Stomach (tissue), 9 donors: ENCODE results near the gene KRT85. TPM values are rescaled to one million over a fixed set of nuclear protein-coding genes. Genes with fewer than 3 reads are reported as not detected.

Experiments used
- DNase-seq, 2 donors: peaks; one replicate each; pipeline versions ENCODE4 v3.0.0 to v3.0.0-alpha.2; 2013 to 2019
- H3K27ac ChIP-seq, 5 donors: fragments of 200-600 bp in 4 of 5; sonication (generic) in 4 of 5; one replicate each; pipeline ENCODE4 v1.5.1; 2013 to 2019; ENCODE audit warnings: mild to moderate bottlenecking in 1 of 5, moderate library complexity in 1 of 5
- H3K27me3 ChIP-seq, 3 donors: fragments of 200-600 bp; sonication (generic); one replicate each; pipeline ENCODE4 v1.5.1; 2017 to 2019; ENCODE audit warnings: mixed run types in 1 of 3
- H3K36me3 ChIP-seq, 4 donors: fragments of 200-600 bp; sonication (generic); 1 replicate in 3 of 4; 2 replicates in 1 of 4; pipeline ENCODE4 v1.5.1; 2016 to 2019
- H3K4me1 ChIP-seq, 4 donors: fragments of 200-600 bp; sonication (generic); one replicate each; pipeline ENCODE4 v1.5.1; 2016 to 2019
- H3K4me3 ChIP-seq, 4 donors: fragments of 200-600 bp; sonication (generic) in 3 of 4; one replicate each; pipeline ENCODE4 v1.5.1; 2016 to 2019; ENCODE audit warnings: mild to moderate bottlenecking in 1 of 4
- H3K9me3 ChIP-seq, 4 donors: fragments of 200-600 bp; sonication (generic); one replicate each; pipeline ENCODE4 v1.5.1; 2016 to 2019
- CTCF ChIP-seq, 7 experiments: fragments of 450-650 bp in 4 of 7; fragments of 200-600 bp in 3 of 7; sonication (generic) in 3 of 7; IDR thresholded peaks; one replicate each; pipeline ENCODE4 v1.5.1; 2016 to 2019; ENCODE audit warnings: antibody characterized with exemption in 7 of 7, control low read depth in 2 of 7, mild to moderate bottlenecking in 1 of 7
- EP300 ChIP-seq: sonication (generic); formaldehyde crosslinking; IDR thresholded peaks from one replicate; pipeline ENCODE4 v1.6.1; 2017; ENCODE audit warnings: antibody characterized with exemption
- POLR2A ChIP-seq, 4 donors: fragments of 450-650 bp; IDR thresholded peaks; one replicate each; pipeline ENCODE4 v1.6.1; 2016; ENCODE audit warnings: antibody characterized with exemption in 4 of 4, control low read depth in 2 of 4, mild to moderate bottlenecking in 1 of 4, moderate library complexity in 1 of 4
- POLR2AphosphoS5 ChIP-seq, 3 donors: sonication (generic); formaldehyde crosslinking; IDR thresholded peaks; one replicate each; pipeline ENCODE4 v1.6.1; 2016; ENCODE audit warnings: antibody characterized with exemption in 3 of 3
- WGBS, 5 donors: extraction: QIAGEN DNeasy Blood & Tissue Kit in 3 of 5; methylation state at CpG; one replicate each; pipeline versions ENCODE4 v1.1.5 to v1.1.7; 2013 to 2018; 5-methylcytosine and 5-hydroxymethylcytosine counted together
- intact Hi-C: fragments of 100-400 bp; cut with DNase I; formaldehyde crosslinking; loops from one replicate; pipeline ENCODE4 v1.15.1; 2023; ENCODE audit warnings: low total_unique reads
- polyA plus RNA-seq, 3 donors: library from polyadenylated mRNA; stranded (reverse); fragments of 200-250 nt; gene quantifications; one replicate each; pipeline ENCODE4 v1.2.3, GENCODE V29; 2013
- total RNA-seq, 5 donors: library from RNA; depleted of rRNA; stranded (reverse); fragments of >200 nt; gene quantifications; one replicate each; pipeline versions ENCODE4 v1.1.0 to v1.2.3, GENCODE V29; 2014 to 2016
- donor health status: healthy with polysubstance abuse.
- donor health status: Bipolar disorder and iron deficiency.
- donor health status: healthy.

The KRT85 gene
- total and polyA plus RNA-seq, 8 donors, result not detected

GRCh38 chr12:52313926-52314325, 53.4 kb downstream of the KRT85 start:
- no peak for DNase-seq

GRCh38 chr12:52313461-52313860, 53.8 kb downstream of the KRT85 start:
- H3K4me3 ChIP-seq, result no peak overlapping the region
- H3K4me1 ChIP-seq, result peaks cover 0 to 6% (median 4%) of the 10 kb centered on the region in 4 donors
- no peaks in the 10 kb centered on the region for H3K9me3 ChIP-seq
- DNase-seq, result no peak
- no peaks in the 10 kb centered on the region for H3K36me3 ChIP-seq
- TF ChIP-seq EP300 (no peak), POLR2AphosphoS5 (IDR thresholded peaks at IDR 0.05) (no peak), CTCF (IDR thresholded peaks at IDR 0.05) (no peak), POLR2A (IDR thresholded peaks at IDR 0.05) (no peak)
- 62 to 79% (median 74%) methylated on average over 3 of the region's 3 CpGs for WGBS, 5 donors
- intact Hi-C loops, result no loop called here
- peaks cover 0 to 57% (median 13%) of the 10 kb centered on the region in 3 donors for H3K27me3 ChIP-seq
- H3K27ac ChIP-seq, result no peak overlapping the region

More at GRCh38 chr12:52313926-52314325, 53.4 kb downstream of the KRT85 start:
- intact Hi-C loops, result no loop called here
- TF ChIP-seq CTCF (IDR thresholded peaks at IDR 0.05) (no peak), POLR2AphosphoS5 (IDR thresholded peaks at IDR 0.05) (no peak), EP300 (no peak), POLR2A (IDR thresholded peaks at IDR 0.05) (no peak)
- Histone ChIP-seq H3K36me3 (no peaks in the 10 kb centered on the region), H3K9me3 (no peaks in the 10 kb centered on the region), H3K4me1 (peaks cover 0 to 2% (median 0%) of the 10 kb centered on the region in 4 donors), H3K27me3 (peaks cover 0 to 57% (median 9%) of the 10 kb centered on the region in 3 donors), H3K27ac (no peak overlapping the region), H3K4me3 (no peak overlapping the region)
- WGBS, 5 donors, result 80 to 90% (median 86%) methylated on average over 9 of the region's 9 CpGs

- Histone ChIP-seq H3K36me3 (no peaks in the 10 kb centered on the region), H3K4me3 (no peak overlapping the region), H3K27ac (no peak overlapping the region), H3K27me3 (peaks cover 0 to 65% (median 20%) of the 10 kb centered on the region in 3 donors), H3K9me3 (no peaks in the 10 kb centered on the region), H3K4me1 (peaks cover 5 to 14% (median 12%) of the 10 kb centered on the region in 4 donors)
- WGBS, 5 donors, result 71 to 89% (median 86%) methylated on average over 4 of the region's 4 CpGs
- intact Hi-C loops, result no loop called here
- DNase-seq, result no peak
- TF ChIP-seq POLR2A (IDR thresholded peaks at IDR 0.05) (no peak), CTCF (IDR thresholded peaks at IDR 0.05) (no peak), POLR2AphosphoS5 (IDR thresholded peaks at IDR 0.05) (no peak), EP300 (no peak)
Observed at GRCh38 chr12:52312086-52312485, 55.2 kb downstream of the KRT85 start.

GRCh38 chr12:52311285-52311648, 56.0 kb downstream of the KRT85 start:
- peaks cover 0 to 73% (median 20%) of the 10 kb centered on the region in 3 donors for H3K27me3 ChIP-seq
- H3K4me1 ChIP-seq, result peaks cover 5 to 14% (median 12%) of the 10 kb centered on the region in 4 donors
- no peak overlapping the region for H3K4me3 ChIP-seq
- no peaks in the 10 kb centered on the region for H3K36me3 ChIP-seq
- WGBS, 5 donors, result 85 to 97% (median 89%) methylated on average over 3 of the region's 3 CpGs
- H3K27ac ChIP-seq, result no peak overlapping the region
- H3K9me3 ChIP-seq, result no peaks in the 10 kb centered on the region
- DNase-seq, result no peak
- TF ChIP-seq EP300, result no peak
- TF ChIP-seq CTCF (IDR thresholded peaks at IDR 0.05), result no peak
- no peak for TF ChIP-seq POLR2A (IDR thresholded peaks at IDR 0.05)
- TF ChIP-seq POLR2AphosphoS5 (IDR thresholded peaks at IDR 0.05), result no peak
- intact Hi-C loops, result no loop called here
